ENCODE measurements around the gene MEX3D. TPM values are rescaled to one million over a fixed set of nuclear protein-coding genes. Genes with fewer than 3 reads are reported as not detected.

Gene MEX3D
- total RNA-seq, 1 donor from 2014 or later, result 21.4 TPM

GRCh38 chr19:1575323-1576241 is 7.5 kb upstream of the MEX3D start:
- no peak overlapping the region for H3K9ac ChIP-seq (ENCODE audit: low read depth in 1 of 3, low read length in 3 of 3)
- H3K27ac ChIP-seq (ENCODE audit: low read depth, low read length), result no peak overlapping the region
- H3K4me3 ChIP-seq (ENCODE audit: low read length in 3 of 3), result no peak overlapping the region
- peaks cover 17 to 23% (median 20%) of the 10 kb centered on the region in 3 donors for H3K36me3 ChIP-seq (ENCODE audit: control insufficient read depth in 3 of 3, insufficient read depth in 3 of 3, low read length in 3 of 3)
- H3K9me3 ChIP-seq (ENCODE audit: control insufficient read depth in 3 of 3, low read length in 3 of 3), result no peaks in the 10 kb centered on the region
- no peaks in the 10 kb centered on the region for H3K4me1 ChIP-seq (ENCODE audit: control insufficient read depth in 3 of 3, insufficient read depth in 3 of 3, low read length in 3 of 3)
- peaks cover 0 to 3% (median under 1%) of the 10 kb centered on the region in 3 donors for H3K27me3 ChIP-seq (ENCODE audit: control insufficient read depth in 3 of 3, insufficient read depth in 3 of 3, low read length in 3 of 3)

- no peak overlapping the region for H3K9ac ChIP-seq (ENCODE audit: low read depth in 1 of 3, low read length in 3 of 3)
- no peak overlapping the region for H3K27ac ChIP-seq (ENCODE audit: low read depth, low read length)
- H3K36me3 ChIP-seq (ENCODE audit: control insufficient read depth in 3 of 3, insufficient read depth in 3 of 3, low read length in 3 of 3), result peaks cover 10 to 16% (median 13%) of the 10 kb centered on the region in 3 donors
- no peak overlapping the region for H3K4me3 ChIP-seq (ENCODE audit: low read length in 3 of 3)
- peaks cover 0 to 3% (median 2%) of the 10 kb centered on the region in 3 donors for H3K27me3 ChIP-seq (ENCODE audit: control insufficient read depth in 3 of 3, insufficient read depth in 3 of 3, low read length in 3 of 3)
- H3K9me3 ChIP-seq (ENCODE audit: control insufficient read depth in 3 of 3, low read length in 3 of 3), result no peaks in the 10 kb centered on the region
- H3K4me1 ChIP-seq (ENCODE audit: control insufficient read depth in 3 of 3, insufficient read depth in 3 of 3, low read length in 3 of 3), result no peaks in the 10 kb centered on the region
These were observed 6.4 kb upstream of the MEX3D start for GRCh38 chr19:1574354-1575136.

GRCh38 chr19:1572795-1573194 is 4.7 kb upstream of the MEX3D start:
- peaks cover 0 to 3% (median 2%) of the 10 kb centered on the region in 3 donors for H3K27me3 ChIP-seq (ENCODE audit: control insufficient read depth in 3 of 3, insufficient read depth in 3 of 3, low read length in 3 of 3)
- H3K9me3 ChIP-seq (ENCODE audit: control insufficient read depth in 3 of 3, low read length in 3 of 3), result no peaks in the 10 kb centered on the region
- peaks cover 6 to 12% (median 7%) of the 10 kb centered on the region in 3 donors for H3K36me3 ChIP-seq (ENCODE audit: control insufficient read depth in 3 of 3, insufficient read depth in 3 of 3, low read length in 3 of 3)
- peaks cover 0 to 4% (median 3%) of the 10 kb centered on the region in 3 donors for H3K4me1 ChIP-seq (ENCODE audit: control insufficient read depth in 3 of 3, insufficient read depth in 3 of 3, low read length in 3 of 3)
- no peak overlapping the region for H3K9ac ChIP-seq (ENCODE audit: low read depth in 1 of 3, low read length in 3 of 3)
- H3K4me3 ChIP-seq (ENCODE audit: low read length in 3 of 3), result no peak overlapping the region
- no peak overlapping the region for H3K27ac ChIP-seq (ENCODE audit: low read depth, low read length)

- peaks cover 0 to 4% (median 3%) of the 10 kb centered on the region in 3 donors for H3K4me1 ChIP-seq (ENCODE audit: control insufficient read depth in 3 of 3, insufficient read depth in 3 of 3, low read length in 3 of 3)
- peaks cover 0 to 3% (median 2%) of the 10 kb centered on the region in 3 donors for H3K27me3 ChIP-seq (ENCODE audit: control insufficient read depth in 3 of 3, insufficient read depth in 3 of 3, low read length in 3 of 3)
- H3K9me3 ChIP-seq (ENCODE audit: control insufficient read depth in 3 of 3, low read length in 3 of 3), result no peaks in the 10 kb centered on the region
- H3K27ac ChIP-seq (ENCODE audit: low read depth, low read length), result no peak overlapping the region
- H3K4me3 ChIP-seq (ENCODE audit: low read length in 3 of 3), result no peak overlapping the region
- H3K36me3 ChIP-seq (ENCODE audit: control insufficient read depth in 3 of 3, insufficient read depth in 3 of 3, low read length in 3 of 3), result peaks cover 0 to 1% (median 0%) of the 10 kb centered on the region in 3 donors
- no peak overlapping the region for H3K9ac ChIP-seq (ENCODE audit: low read depth in 1 of 3, low read length in 3 of 3)
These were observed 3.2 kb upstream of the MEX3D start for GRCh38 chr19:1571358-1571757.

GRCh38 chr19:1570836-1571235 is 2.7 kb upstream of the MEX3D start:
- Histone ChIP-seq H3K36me3 (ENCODE audit: control insufficient read depth in 3 of 3, insufficient read depth in 3 of 3, low read length in 3 of 3) (no peaks in the 10 kb centered on the region), H3K4me1 (ENCODE audit: control insufficient read depth in 3 of 3, insufficient read depth in 3 of 3, low read length in 3 of 3) (peaks cover 3 to 5% (median 4%) of the 10 kb centered on the region in 3 donors), H3K27ac (ENCODE audit: low read depth, low read length) (no peak overlapping the region), H3K27me3 (ENCODE audit: control insufficient read depth in 3 of 3, insufficient read depth in 3 of 3, low read length in 3 of 3) (peaks cover 2 to 6% (median 5%) of the 10 kb centered on the region in 3 donors), H3K9ac (ENCODE audit: low read depth in 1 of 3, low read length in 3 of 3) (no peak overlapping the region), H3K9me3 (ENCODE audit: control insufficient read depth in 3 of 3, low read length in 3 of 3) (no peaks in the 10 kb centered on the region), H3K4me3 (ENCODE audit: low read length in 3 of 3) (no peak overlapping the region)

- Histone ChIP-seq H3K9ac (ENCODE audit: low read depth in 1 of 3, low read length in 3 of 3) (no peak overlapping the region), H3K27ac (ENCODE audit: low read depth, low read length) (no peak overlapping the region), H3K27me3 (ENCODE audit: control insufficient read depth in 3 of 3, insufficient read depth in 3 of 3, low read length in 3 of 3) (peaks cover 2 to 10% (median 9%) of the 10 kb centered on the region in 3 donors), H3K9me3 (ENCODE audit: control insufficient read depth in 3 of 3, low read length in 3 of 3) (no peaks in the 10 kb centered on the region), H3K4me3 (ENCODE audit: low read length in 3 of 3) (no peak overlapping the region), H3K4me1 (ENCODE audit: control insufficient read depth in 3 of 3, insufficient read depth in 3 of 3, low read length in 3 of 3) (peaks cover 4 to 5% (median 4%) of the 10 kb centered on the region in 3 donors), H3K36me3 (ENCODE audit: control insufficient read depth in 3 of 3, insufficient read depth in 3 of 3, low read length in 3 of 3) (no peaks in the 10 kb centered on the region)
These were observed 1.9 kb upstream of the MEX3D start for GRCh38 chr19:1569997-1570396.

GRCh38 chr19:1567848-1568227 is 287 bp downstream of the MEX3D start:
- Histone ChIP-seq H3K27ac (ENCODE audit: low read depth, low read length) (no peak overlapping the region), H3K9ac (ENCODE audit: low read depth in 1 of 3, low read length in 3 of 3) (no peak overlapping the region), H3K4me3 (ENCODE audit: low read length in 3 of 3) (no peak overlapping the region), H3K9me3 (ENCODE audit: control insufficient read depth in 3 of 3, low read length in 3 of 3) (no peaks in the 10 kb centered on the region), H3K27me3 (ENCODE audit: control insufficient read depth in 3 of 3, insufficient read depth in 3 of 3, low read length in 3 of 3) (peaks cover 2 to 11% (median 10%) of the 10 kb centered on the region in 3 donors), H3K36me3 (ENCODE audit: control insufficient read depth in 3 of 3, insufficient read depth in 3 of 3, low read length in 3 of 3) (no peaks in the 10 kb centered on the region), H3K4me1 (ENCODE audit: control insufficient read depth in 3 of 3, insufficient read depth in 3 of 3, low read length in 3 of 3) (peaks cover 4 to 5% (median 4%) of the 10 kb centered on the region in 3 donors)

GRCh38 chr19:1567116-1567847 is 843 bp downstream of the MEX3D start:
- no peaks in the 10 kb centered on the region for H3K36me3 ChIP-seq (ENCODE audit: control insufficient read depth in 3 of 3, insufficient read depth in 3 of 3, low read length in 3 of 3)
- H3K9me3 ChIP-seq (ENCODE audit: control insufficient read depth in 3 of 3, low read length in 3 of 3), result no peaks in the 10 kb centered on the region
- peaks cover 2 to 11% (median 7%) of the 10 kb centered on the region in 3 donors for H3K27me3 ChIP-seq (ENCODE audit: control insufficient read depth in 3 of 3, insufficient read depth in 3 of 3, low read length in 3 of 3)
- H3K4me3 ChIP-seq (ENCODE audit: low read length in 3 of 3), result peak overlapping the region in 2 of 3 donors; percentile 46 to 70
- H3K4me1 ChIP-seq (ENCODE audit: control insufficient read depth in 3 of 3, insufficient read depth in 3 of 3, low read length in 3 of 3), result peaks cover 4 to 5% (median 4%) of the 10 kb centered on the region in 3 donors
- peak overlapping the region in 2 of 3 donors; percentile 62 to 68 for H3K9ac ChIP-seq (ENCODE audit: low read depth in 1 of 3, low read length in 3 of 3)
- no peak overlapping the region for H3K27ac ChIP-seq (ENCODE audit: low read depth, low read length)

GRCh38 chr19:1566392-1567115 is 1.6 kb downstream of the MEX3D start:
- Histone ChIP-seq H3K4me1 (ENCODE audit: control insufficient read depth in 3 of 3, insufficient read depth in 3 of 3, low read length in 3 of 3) (peaks cover 4 to 5% (median 4%) of the 10 kb centered on the region in 3 donors), H3K27me3 (ENCODE audit: control insufficient read depth in 3 of 3, insufficient read depth in 3 of 3, low read length in 3 of 3) (peaks cover 2 to 11% (median 7%) of the 10 kb centered on the region in 3 donors), H3K36me3 (ENCODE audit: control insufficient read depth in 3 of 3, insufficient read depth in 3 of 3, low read length in 3 of 3) (no peaks in the 10 kb centered on the region), H3K27ac (ENCODE audit: low read depth, low read length) (no peak overlapping the region), H3K9ac (ENCODE audit: low read depth in 1 of 3, low read length in 3 of 3) (peak overlapping the region; percentile 23 to 68 (median 62)), H3K9me3 (ENCODE audit: control insufficient read depth in 3 of 3, low read length in 3 of 3) (no peaks in the 10 kb centered on the region), H3K4me3 (ENCODE audit: low read length in 3 of 3) (peak overlapping the region; percentile 32 to 61 (median 54))
